ENCODE measurements around the gene FAM53C.
"Not testable (repeated sequence)": the region's sequence is repeated elsewhere in the genome, so short reads cannot be mapped to it uniquely, and the experiment has no call there.

The FAM53C gene

DNA sequence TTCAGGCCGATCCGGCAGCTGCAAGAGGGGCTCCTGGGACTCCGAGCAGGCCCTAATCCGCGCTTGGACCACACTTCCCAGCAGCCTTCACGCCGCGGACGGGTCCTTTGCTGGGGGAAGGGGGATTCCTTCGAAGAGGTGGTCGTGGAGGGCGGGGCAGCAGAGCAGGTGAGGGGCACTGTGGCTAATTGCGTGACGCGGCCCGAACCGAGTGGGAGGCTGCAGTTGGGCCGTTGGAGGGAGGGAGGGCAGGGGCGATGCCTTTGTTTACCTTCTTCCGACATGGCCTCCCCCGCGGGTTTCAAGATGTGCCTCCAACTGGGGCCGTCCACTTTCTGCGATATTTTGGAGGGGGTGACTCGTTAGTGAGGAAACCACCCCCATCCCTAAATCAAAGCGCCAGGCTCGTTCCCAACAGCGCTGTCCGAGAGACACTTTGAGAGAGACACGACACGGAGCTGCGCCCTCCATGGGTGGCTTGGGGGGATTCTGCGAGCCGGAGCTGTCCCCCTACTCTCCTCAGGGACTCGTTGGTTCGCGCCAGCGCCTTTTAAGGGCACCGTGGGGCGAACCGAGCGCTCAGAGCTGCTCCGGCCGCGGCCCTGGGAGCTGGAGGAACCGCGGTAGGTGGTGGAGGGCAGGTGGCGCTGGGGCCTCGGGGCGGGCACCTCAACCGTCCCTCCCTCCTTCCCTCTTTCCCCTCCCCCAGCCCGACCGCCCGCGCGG is at the start of gene FAM53C:
TSS of gene FAM53C (plus strand) at position 582 of the 726 bp plus-strand sequence. CDS start 3,070 bp downstream, outside the sequence.
- Histone ChIP-seq H3K4me1 (ENCODE audit: control insufficient read depth, insufficient read depth, low read length) (peaks cover 14% of the 10 kb centered on the region), H3K27me3 (ENCODE audit: control insufficient read depth, insufficient read depth, low read length) (no peaks in the 10 kb centered on the region), H3K9ac (ENCODE audit: low read depth, low read length) (peak within 1 kb of the TSS; percentile 100), H3K36me3 (ENCODE audit: control insufficient read depth, insufficient read depth, low read length) (peaks cover 23% of the 10 kb centered on the region), H3K9me3 (ENCODE audit: control insufficient read depth, insufficient read depth, low read length) (no peaks in the 10 kb centered on the region), H3K27ac (ENCODE audit: low read depth, low read length) (peak within 1 kb of the TSS; percentile 100), H3K4me3 (ENCODE audit: low read depth, low read length) (peak within 1 kb of the TSS; percentile 89)

DNA sequence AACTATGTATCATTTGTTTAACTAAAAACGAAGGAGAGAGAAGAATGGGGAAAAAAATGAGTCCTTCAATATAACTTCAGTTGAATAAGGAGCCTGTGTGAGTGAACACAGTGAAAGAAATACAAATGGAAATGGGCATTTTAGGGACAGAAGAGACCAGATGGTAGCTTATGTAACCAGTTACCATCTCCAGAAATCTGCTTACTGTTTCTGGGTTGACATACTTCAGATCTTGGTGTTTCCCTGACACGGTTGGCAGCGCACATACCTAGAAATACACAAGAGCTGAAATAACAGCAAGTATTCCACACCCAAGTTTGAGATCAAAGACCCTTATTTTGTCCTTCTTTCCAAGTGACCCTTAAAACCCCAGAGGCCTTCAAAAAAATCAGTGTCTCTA is 48.8 kb upstream of the FAM53C start:
- Histone ChIP-seq H3K9me3 (ENCODE audit: control insufficient read depth, insufficient read depth, low read length) (no peaks in the 10 kb centered on the region), H3K27me3 (ENCODE audit: control insufficient read depth, insufficient read depth, low read length) (no peaks in the 10 kb centered on the region), H3K4me1 (ENCODE audit: control insufficient read depth, insufficient read depth, low read length) (no peaks in the 10 kb centered on the region), H3K9ac (ENCODE audit: low read depth, low read length) (no peak overlapping the region), H3K36me3 (ENCODE audit: control insufficient read depth, insufficient read depth, low read length) (peaks cover 61% of the 10 kb centered on the region), H3K4me3 (ENCODE audit: low read depth, low read length) (no peak overlapping the region), H3K27ac (ENCODE audit: low read depth, low read length) (no peak overlapping the region)

DNA sequence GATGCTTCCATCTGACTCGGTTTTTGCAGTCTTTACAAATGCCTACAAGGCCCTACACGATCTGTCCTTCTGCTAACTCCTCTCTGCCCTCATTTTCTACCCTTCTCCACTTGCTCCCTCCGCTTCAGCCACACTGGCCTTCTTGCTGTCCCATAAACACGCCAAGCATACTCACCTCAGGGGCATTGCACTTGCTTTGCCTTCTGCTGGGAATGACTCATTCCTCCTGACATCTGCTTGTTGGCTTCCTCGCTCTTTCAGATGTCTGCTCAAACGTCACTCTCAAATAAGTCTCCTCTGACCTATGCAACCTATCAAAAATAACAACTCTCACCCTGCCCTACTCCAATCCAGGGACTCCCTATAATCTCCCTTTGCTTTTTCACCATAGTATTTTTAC is 34.7 kb upstream of the FAM53C start:
- H3K36me3 ChIP-seq (ENCODE audit: control insufficient read depth, insufficient read depth, low read length): 0 out of 2 replicates have a peak, but pooled peaks cover 2% of the 10 kb centered on the region
- H3K9me3 ChIP-seq (ENCODE audit: control insufficient read depth, insufficient read depth, low read length): no peaks in the 10 kb centered on the region
- no peaks in the 10 kb centered on the region for H3K4me1 ChIP-seq (ENCODE audit: control insufficient read depth, insufficient read depth, low read length)
- no peak overlapping the region for H3K4me3 ChIP-seq (ENCODE audit: low read depth, low read length)
- H3K27me3 ChIP-seq (ENCODE audit: control insufficient read depth, insufficient read depth, low read length): no peaks in the 10 kb centered on the region
- H3K9ac ChIP-seq (ENCODE audit: low read depth, low read length): no peak overlapping the region
- H3K27ac ChIP-seq (ENCODE audit: low read depth, low read length): no peak overlapping the region

DNA sequence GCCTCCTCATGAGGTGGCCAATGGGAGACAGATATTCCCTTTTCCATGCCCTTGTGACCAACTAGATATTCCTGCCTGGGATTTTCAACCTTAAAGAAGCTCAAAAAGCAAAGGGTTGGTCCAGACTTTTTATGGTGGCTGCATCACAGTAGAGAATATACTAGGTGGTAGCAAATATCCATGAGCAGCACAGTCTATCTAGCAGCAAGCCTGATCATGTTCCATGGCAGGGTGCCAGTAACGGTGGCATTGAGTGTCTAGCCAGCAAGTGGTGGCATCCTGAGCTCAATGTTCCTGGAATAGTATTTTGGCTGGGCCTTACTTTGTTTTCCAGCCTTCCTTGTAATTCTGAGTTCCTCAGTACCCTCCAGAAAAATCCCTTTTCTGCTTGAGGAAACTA is 32.3 kb upstream of the FAM53C start:
- Histone ChIP-seq H3K27ac (ENCODE audit: low read depth, low read length) (no peak overlapping the region), H3K9me3 (ENCODE audit: control insufficient read depth, insufficient read depth, low read length) (no peaks in the 10 kb centered on the region), H3K4me3 (ENCODE audit: low read depth, low read length) (no peak overlapping the region), H3K27me3 (ENCODE audit: control insufficient read depth, insufficient read depth, low read length) (no peaks in the 10 kb centered on the region), H3K36me3 (ENCODE audit: control insufficient read depth, insufficient read depth, low read length) (peaks cover 10% of the 10 kb centered on the region; the same call in 1 of the 2 replicates), H3K9ac (ENCODE audit: low read depth, low read length) (no peak overlapping the region), H3K4me1 (ENCODE audit: control insufficient read depth, insufficient read depth, low read length) (no peaks in the 10 kb centered on the region)

DNA sequence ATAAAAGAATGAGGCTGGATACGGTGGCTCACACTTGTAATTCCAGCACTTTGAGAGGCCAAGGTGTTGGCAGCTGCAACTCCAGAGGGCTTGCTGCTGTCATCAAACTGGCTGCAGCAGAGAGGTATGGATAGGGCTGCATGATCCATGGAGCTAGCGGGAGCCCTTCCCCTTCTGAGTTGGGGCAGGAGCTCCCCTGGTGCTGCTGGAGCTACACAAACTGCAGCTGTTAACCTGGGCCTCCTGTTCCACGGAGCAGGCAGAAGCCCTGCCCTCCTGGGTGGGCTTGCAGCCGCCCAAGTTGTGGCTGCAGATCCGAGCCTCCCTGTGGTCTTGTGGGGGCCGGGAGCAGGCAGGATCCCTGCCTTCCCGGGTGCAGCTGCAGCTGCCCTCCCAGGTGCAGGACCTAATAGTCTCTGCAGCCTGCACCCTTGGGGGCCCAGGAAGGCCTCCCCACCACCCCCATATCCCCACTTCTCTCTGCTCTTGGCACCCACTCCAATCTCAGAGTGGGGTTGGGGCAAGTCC is 22.3 kb upstream of the FAM53C start:
- no peak overlapping the region for H3K4me3 ChIP-seq (ENCODE audit: low read depth, low read length)
- no peak overlapping the region for H3K27ac ChIP-seq (ENCODE audit: low read depth, low read length)
- H3K36me3 ChIP-seq (ENCODE audit: control insufficient read depth, insufficient read depth, low read length): peaks cover 63% of the 10 kb centered on the region
- no peaks in the 10 kb centered on the region for H3K9me3 ChIP-seq (ENCODE audit: control insufficient read depth, insufficient read depth, low read length)
- no peaks in the 10 kb centered on the region for H3K4me1 ChIP-seq (ENCODE audit: control insufficient read depth, insufficient read depth, low read length)
- H3K27me3 ChIP-seq (ENCODE audit: control insufficient read depth, insufficient read depth, low read length): no peaks in the 10 kb centered on the region
- H3K9ac ChIP-seq (ENCODE audit: low read depth, low read length): no peak overlapping the region

DNA sequence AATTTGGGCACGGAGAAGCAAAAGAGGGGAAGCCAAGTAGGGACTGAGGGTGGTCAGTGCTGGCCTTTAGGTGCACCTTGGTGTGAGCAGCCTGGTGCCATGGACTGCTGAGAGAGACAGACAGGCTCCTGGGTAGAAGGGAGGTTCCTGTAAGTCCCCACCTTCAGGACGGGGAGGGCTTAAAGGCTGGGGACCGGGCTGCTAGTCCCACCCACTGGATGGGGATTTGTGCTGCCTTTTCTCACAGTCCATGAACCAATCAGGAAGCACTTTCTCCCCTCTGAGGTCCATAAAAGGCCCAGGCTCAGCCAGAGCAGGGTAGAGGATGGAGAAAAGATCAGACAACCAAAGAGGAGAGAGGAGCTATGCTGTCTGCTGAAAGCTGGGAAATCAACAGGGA is 21.7 kb upstream of the FAM53C start:
- no peak overlapping the region for H3K4me3 ChIP-seq (ENCODE audit: low read depth, low read length)
- H3K36me3 ChIP-seq (ENCODE audit: control insufficient read depth, insufficient read depth, low read length): peaks cover 58% of the 10 kb centered on the region
- no peak overlapping the region for H3K27ac ChIP-seq (ENCODE audit: low read depth, low read length)
- H3K4me1 ChIP-seq (ENCODE audit: control insufficient read depth, insufficient read depth, low read length): no peaks in the 10 kb centered on the region
- H3K9me3 ChIP-seq (ENCODE audit: control insufficient read depth, insufficient read depth, low read length): no peaks in the 10 kb centered on the region
- H3K9ac ChIP-seq (ENCODE audit: low read depth, low read length): no peak overlapping the region
- H3K27me3 ChIP-seq (ENCODE audit: control insufficient read depth, insufficient read depth, low read length): no peaks in the 10 kb centered on the region

DNA sequence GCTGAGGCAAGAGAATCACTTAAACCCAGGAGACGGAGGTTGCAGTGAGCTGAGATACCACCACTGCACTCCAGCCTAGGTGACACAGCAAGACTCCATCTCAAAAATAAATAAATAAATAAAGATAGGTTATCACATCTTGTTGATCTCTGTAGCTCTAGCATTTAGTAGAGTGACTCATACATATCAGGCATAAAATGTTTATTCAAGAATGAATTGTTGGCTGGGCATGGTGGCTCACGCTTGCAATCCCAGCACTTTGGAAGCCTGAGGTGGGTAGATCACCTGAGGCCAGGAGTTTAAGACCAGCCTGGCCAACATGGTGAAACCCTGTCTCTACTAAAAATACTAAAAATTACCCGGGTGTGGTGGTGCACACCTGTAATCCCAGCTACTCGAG is 19.9 kb upstream of the FAM53C start:
- not testable (repeated sequence) for H3K4me3 ChIP-seq (ENCODE audit: low read depth, low read length); H3K9ac ChIP-seq (ENCODE audit: low read depth, low read length); H3K27me3 ChIP-seq (ENCODE audit: control insufficient read depth, insufficient read depth, low read length); H3K4me1 ChIP-seq (ENCODE audit: control insufficient read depth, insufficient read depth, low read length); H3K9me3 ChIP-seq (ENCODE audit: control insufficient read depth, insufficient read depth, low read length); H3K27ac ChIP-seq (ENCODE audit: low read depth, low read length)
- peaks cover 54% of the 10 kb centered on the region for H3K36me3 ChIP-seq (ENCODE audit: control insufficient read depth, insufficient read depth, low read length)

DNA sequence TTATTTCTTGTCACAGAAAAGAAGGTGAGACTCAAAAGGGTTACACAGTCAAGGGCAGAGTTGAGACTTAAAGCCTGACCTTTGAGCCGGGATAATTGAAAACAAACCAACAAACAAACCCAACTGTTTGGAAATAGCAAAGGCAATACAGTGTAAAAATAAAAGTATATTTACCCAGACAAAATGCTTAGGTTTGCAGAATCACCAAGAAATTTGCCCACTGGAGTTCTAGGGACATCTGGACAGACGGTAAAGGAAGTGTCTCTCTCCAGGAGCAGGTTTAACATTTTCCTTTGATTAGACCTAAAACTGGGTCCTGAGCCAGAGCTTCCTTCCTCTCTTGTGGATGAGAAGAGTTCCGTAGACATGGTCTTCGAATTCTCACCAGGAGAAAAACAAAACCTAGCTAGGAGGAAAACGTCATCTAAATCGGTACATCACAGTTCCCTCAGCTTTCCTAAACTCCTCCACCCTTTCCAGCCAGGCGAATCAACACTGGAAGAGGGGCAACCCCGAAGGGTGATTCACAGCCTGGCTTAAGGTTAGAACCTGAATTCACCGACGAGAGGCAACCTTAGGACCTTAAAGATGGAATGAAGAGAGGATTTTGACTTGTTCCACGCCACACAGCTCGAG is 7.1 kb upstream of the FAM53C start:
- H3K9me3 ChIP-seq (ENCODE audit: control insufficient read depth, insufficient read depth, low read length): no peaks in the 10 kb centered on the region
- H3K9ac ChIP-seq (ENCODE audit: low read depth, low read length): peak overlapping the region; percentile 89
- peaks cover 23% of the 10 kb centered on the region for H3K36me3 ChIP-seq (ENCODE audit: control insufficient read depth, insufficient read depth, low read length)
- H3K4me1 ChIP-seq (ENCODE audit: control insufficient read depth, insufficient read depth, low read length): no peaks in the 10 kb centered on the region
- H3K27ac ChIP-seq (ENCODE audit: low read depth, low read length): peak overlapping the region; percentile 93
- peak overlapping the region; percentile 89 for H3K4me3 ChIP-seq (ENCODE audit: low read depth, low read length)
- no peaks in the 10 kb centered on the region for H3K27me3 ChIP-seq (ENCODE audit: control insufficient read depth, insufficient read depth, low read length)

DNA sequence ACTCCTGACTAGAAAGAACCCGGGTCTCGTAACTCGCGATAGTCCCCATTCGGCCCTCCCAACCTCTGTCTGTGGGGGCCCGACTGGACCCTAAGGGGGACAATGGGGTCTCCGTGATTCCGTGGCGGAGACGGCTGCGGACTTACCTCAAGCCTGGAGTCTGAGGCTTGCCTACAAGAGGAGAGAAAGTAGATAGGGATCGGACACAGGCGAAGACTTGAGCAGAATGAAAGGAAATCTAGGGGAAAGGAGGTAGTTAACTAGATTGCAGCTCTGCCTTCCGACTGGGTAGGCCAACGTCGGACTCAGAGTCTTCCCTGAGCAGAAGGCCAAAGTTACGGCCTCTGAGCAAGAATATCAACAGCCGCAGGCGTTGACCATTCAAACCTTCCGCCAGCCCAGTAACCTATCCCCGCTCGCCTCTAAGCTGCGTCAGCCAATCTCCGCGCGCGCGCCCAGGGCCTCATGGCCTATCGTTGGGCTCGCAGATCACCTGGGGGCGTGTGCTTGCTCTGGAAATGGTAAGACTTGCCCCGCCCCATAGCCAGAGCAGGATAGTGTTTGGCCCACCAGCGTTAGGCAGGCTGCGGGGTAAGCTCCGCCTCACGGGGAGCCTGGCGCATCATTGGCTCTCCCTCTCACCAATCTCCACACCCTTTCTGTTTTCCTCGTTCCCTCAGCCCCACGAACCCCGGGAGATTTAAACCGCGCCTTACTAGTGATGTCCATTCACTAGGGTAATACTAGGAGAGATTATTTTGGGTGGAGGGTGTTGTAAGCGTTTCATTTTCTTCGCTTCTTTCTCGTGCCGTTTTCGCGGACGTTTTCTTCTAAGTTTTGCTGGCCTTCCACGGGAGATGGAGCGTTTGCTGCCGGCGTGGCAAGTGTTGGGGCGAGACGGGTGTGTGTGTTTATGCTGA is 6.4 kb upstream of the FAM53C start, which contains the start of gene CDC25C:
TSS of gene CDC25C (minus strand) at position 356 of the 920 bp plus-strand sequence. CDS start 624 bp downstream, outside the sequence.
- H3K4me1 ChIP-seq (ENCODE audit: control insufficient read depth, insufficient read depth, low read length): peaks cover 3% of the 10 kb centered on the region
- H3K27ac ChIP-seq (ENCODE audit: low read depth, low read length): peak within 1 kb of the TSS; percentile 93
- H3K36me3 ChIP-seq (ENCODE audit: control insufficient read depth, insufficient read depth, low read length): peaks cover 19% of the 10 kb centered on the region
- peak within 1 kb of the TSS; percentile 89 for H3K4me3 ChIP-seq (ENCODE audit: low read depth, low read length)
- no peaks in the 10 kb centered on the region for H3K27me3 ChIP-seq (ENCODE audit: control insufficient read depth, insufficient read depth, low read length)
- H3K9ac ChIP-seq (ENCODE audit: low read depth, low read length): peak within 1 kb of the TSS; percentile 89
- no peaks in the 10 kb centered on the region for H3K9me3 ChIP-seq (ENCODE audit: control insufficient read depth, insufficient read depth, low read length)

DNA sequence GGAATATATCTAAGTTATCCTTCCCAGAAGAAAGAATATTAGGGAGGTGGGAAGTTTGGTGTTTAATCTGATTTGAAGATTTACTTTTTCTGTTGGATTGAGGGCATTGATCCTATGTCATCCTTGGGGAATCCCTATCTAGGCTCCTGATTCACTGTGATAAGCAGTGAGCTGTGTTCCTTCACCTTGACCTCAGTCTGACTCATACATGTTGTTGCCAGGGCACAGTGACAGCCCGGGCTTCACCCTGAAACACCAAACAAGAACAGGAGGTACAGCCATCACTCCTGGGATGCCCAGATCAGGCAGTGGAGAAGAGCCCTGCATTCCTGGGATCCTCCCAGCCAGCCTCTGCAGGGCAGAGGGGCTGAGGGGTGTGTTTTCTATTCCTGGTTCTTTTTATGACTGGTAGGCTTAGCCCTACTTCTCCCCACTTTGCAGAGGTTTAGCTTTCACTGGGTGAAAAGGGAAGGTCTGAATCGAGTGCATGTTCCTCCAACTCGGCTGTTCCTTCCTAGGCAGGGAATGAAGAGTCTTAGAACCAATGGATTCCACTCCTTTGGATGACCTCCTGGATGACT is 3.1 kb upstream of the FAM53C start:
- peaks cover 14% of the 10 kb centered on the region for H3K4me1 ChIP-seq (ENCODE audit: control insufficient read depth, insufficient read depth, low read length)
- H3K27me3 ChIP-seq (ENCODE audit: control insufficient read depth, insufficient read depth, low read length): no peaks in the 10 kb centered on the region
- no peak overlapping the region for H3K27ac ChIP-seq (ENCODE audit: low read depth, low read length)
- no peak overlapping the region for H3K4me3 ChIP-seq (ENCODE audit: low read depth, low read length)
- no peaks in the 10 kb centered on the region for H3K9me3 ChIP-seq (ENCODE audit: control insufficient read depth, insufficient read depth, low read length)
- H3K9ac ChIP-seq (ENCODE audit: low read depth, low read length): no peak overlapping the region
- H3K36me3 ChIP-seq (ENCODE audit: control insufficient read depth, insufficient read depth, low read length): no peaks in the 10 kb centered on the region
